GM10847 (cell line): ENCODE measurements around the gene ADAMTS17.

ENCODE experiments used
- POLR2A ChIP-seq: IDR thresholded peaks from 2 replicates; pipeline ENCODE4 v1.6.1; 2011; ENCODE audit not compliant: insufficient read length; ENCODE audit errors: extremely low read depth

Gene ADAMTS17

DNA sequence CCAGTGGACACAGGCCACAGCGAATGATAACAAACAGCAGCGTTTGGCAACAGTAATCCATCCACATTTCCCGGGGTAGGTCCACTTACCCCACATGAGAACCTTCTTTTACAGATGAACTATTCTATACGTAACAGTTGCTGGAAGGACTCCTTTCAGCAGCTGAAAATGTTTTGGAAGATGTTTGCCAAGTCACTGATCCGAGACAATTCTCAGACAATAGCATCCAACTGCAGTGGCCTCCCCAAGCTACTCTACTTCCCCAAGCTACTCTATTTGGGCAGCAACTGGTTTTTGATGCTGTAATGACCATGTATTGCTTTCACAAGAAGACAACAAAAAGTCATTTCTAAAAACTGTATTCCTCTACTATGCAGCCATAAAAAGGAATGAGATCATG, 87.5 kb downstream of the ADAMTS17 start:
- TF ChIP-seq POLR2A = no peak

DNA sequence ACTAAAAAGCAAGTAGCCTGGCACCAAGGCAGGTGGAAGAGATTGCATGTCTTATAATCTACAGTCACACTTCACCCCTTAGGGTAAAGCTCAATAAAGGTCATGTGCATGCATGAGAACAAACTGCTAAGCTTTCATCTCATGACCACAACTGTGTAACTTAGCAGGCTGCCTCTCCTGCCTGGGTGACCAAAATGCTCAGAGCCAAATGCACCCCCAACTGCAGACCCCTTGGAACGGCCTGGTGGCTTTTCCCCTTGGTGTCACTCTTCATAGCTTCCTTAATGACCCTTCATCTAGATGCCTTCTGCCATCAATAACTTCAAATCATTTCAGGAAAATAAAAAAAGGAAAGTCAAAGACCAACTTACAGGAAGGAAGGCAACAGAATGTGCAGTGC, 88.1 kb downstream of the ADAMTS17 start:
- no peak for TF ChIP-seq POLR2A

DNA sequence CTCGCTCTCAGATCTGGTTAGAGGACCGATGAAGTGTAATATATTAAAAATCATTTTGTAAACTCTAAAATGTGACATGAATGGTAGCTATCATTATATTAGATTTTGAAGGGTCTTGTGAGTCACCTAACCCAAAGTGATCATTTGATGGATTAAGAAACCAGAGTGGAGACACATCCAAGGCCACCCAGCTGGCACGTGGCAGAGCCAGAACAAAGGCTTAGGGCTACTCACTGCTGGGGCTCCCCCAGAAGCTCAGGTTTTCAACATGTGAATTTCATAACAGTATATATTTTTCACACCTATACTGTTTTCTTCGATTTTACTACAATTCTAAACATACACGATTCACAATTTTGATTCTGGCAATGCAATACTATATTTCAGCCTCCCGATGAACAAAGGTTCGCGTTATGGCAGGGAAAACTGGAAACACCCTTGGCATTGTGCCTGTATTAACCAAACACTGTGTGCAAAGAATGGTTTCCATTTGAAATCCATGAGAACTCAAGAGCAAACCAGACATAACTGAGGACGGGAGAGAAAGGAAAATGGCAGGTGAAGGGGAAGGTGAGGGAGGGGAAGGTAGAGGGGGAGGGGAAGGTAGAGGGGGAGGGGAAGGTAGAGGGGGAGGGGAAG, 88.9 kb downstream of the ADAMTS17 start:
- TF ChIP-seq POLR2A = no peak

DNA sequence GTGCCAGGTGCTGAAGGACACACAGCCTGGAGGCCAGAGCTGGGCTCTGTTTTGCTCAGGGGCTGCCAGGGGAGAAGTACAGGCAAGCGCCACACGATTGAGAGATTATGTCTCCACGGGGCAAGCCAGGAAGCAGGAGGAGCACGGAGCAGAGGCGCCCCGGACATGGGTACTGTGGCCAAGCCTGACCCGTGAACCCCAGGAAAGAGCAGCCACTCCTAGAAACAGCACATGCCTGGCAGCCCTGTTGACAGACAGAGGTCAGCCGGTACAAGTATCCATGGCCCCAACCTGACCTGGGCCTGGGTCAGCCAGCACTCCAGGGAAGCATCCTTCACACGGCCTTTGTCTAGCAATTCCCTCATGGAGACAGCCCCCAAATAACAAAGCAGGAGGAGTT, 89.4 kb downstream of the ADAMTS17 start:
- TF ChIP-seq POLR2A = no peak

DNA sequence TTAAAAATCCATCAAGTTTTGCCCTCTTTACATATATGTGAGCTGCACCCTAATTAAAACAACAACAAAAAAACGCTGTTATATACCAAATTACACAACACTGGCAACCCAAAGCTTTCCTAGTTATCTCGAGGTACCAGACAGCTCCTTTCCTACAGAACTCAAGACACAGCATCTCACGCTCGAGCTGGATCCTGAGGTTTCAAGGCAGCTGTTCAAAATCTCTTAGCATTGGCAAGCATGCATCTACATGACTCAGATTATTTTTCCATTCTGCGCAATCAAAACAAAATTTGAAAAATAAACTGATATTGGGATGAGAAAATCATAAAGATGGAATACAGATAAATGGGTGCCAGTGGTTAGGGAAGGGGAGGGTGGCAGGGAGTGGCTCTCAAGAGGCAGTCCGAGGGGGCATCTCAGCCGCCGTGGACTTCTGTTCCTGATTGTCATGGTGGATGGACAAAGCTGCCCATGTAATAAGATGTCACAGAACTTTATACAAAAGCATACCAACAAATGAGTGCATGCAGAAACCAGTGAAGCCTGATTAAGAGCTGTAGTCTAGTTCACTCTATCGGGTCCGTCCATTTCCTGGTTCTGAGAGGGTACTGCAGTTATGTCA, 91.5 kb downstream of the ADAMTS17 start:
- TF ChIP-seq POLR2A = no peak

DNA sequence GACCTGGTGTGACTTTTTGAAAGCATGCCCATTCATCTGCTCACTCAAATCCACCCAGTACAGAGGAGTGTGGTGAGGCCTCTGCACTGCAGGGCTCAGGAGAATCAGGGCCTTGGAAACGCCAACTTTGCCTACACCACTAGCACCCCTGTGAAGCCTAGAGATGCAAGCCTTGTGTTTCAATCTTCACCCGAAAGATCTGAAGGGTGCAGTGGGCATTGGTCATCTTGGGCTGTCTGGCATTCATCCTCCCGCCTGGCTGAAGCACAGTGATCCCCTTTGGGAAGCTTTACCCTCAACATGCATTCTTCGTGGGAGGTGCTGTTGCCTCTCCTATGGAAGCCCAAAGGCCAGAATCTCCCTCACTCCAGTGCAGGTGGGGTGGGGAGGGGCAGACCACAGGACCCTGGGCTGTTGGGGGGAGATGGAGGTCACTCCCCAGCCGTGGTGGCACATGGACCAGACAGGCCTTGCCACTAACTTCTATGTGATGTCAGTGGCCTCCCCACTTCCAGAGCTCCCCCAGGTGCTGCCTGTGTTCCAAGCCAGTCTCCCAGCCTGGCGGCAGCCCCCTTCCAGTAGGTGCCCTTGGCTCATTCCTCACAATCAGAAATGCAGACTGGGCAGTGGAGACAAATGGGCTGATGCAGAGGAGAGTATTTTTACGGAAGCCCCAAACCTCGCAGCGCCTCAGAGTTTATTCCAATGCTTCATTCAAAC, 92.5 kb downstream of the ADAMTS17 start:
- TF ChIP-seq POLR2A = no peak

DNA sequence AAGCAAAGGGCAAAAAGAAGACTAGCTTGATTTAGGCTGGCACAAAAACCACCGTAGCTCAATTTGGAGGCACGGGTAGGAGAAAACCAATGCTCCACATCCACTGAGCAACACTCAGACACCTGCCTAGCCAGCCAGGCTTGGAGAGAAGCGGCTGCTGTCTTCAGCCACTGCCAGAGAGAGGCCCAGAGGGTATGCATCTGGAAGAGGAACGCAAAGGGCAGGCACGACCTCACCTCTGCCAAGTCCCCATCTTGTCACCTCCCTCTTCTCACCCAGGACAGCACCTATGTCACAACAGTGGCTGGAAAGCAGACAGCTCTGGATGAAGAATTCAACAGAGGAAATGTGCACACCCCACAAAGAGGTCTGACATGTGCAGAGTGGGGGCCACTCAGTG, 93.5 kb downstream of the ADAMTS17 start:
- no peak for TF ChIP-seq POLR2A

DNA sequence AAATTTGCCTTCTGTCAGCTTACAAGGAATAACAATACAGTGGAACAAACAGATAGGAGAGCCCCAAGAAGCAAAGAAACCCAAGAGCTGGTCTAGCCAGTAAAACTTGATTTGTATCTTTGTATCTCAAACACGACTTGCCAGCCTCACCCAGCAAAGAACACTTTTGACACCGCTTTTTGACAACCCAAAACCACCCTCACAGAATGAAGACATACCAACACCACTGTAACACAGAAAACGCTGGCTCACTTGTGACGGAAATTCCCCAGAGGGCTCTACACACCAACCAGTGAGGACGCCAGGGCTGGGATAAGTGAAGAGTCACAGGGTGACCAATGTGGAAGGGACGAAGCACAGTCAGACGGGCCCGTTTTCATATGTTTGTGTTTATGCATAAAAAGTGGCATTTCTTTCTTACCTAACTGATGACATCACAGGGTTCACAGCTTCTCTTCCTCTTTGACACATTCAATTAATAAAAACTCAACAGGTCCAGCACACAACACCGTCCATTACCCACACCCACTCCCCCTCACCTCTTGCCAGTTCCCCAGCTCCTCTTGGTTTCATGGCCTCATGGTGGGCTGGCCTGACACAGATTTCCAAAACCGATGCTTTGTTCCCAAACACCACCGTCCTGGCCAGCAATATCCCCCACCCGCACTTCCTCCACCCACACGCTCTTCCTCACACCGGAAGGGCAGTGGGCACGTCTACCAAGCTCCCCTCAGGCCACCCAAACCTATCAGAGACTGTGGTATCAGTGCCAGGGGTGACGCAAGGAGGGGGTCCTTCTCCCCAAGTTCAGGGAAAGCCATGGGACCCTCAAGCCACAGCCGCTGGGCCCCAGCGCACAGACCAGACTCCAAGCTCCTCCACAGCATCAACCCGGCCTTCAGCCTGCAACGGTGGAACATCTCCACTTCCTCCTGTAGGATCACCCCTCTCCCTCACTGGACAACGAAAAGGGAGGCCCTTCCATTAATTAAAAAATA, 94.2 kb downstream of the ADAMTS17 start:
- no peak for TF ChIP-seq POLR2A

DNA sequence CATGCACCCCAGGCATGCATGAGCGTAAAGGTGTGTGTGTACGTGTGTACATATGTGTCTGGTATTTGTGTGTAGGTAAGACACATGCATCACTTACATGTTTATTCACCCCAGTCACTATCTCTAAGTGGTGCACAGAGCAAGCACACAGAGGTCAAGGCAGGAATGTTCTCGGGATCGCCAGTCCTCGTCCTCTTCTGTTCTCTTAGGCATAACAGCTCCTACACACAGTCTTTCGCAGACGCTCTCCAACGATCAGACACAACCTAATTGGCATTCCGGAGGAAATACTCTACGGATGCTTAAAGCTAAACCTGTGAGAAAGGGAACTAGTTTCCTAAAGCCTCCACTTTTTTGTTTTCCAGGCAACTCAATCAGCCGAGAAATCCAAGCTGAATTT, 95.9 kb downstream of the ADAMTS17 start:
- no peak for TF ChIP-seq POLR2A

DNA sequence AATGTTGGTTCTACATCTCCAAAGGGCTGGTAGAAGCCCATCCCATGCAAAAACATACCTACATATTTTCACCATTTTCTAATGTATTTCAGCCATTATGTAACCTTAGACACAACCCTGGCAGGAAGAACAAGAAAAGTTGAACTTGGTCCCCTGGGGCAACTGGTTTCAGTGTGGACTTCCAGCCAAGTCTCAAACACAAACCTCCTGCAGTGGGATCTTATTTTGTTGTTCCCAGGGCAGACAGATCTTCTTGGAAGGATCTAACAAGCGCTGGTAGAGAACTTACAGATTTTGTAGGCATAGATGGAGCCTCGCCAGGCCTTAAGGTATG, 96.3 kb downstream of the ADAMTS17 start:
- TF ChIP-seq POLR2A = no peak

DNA sequence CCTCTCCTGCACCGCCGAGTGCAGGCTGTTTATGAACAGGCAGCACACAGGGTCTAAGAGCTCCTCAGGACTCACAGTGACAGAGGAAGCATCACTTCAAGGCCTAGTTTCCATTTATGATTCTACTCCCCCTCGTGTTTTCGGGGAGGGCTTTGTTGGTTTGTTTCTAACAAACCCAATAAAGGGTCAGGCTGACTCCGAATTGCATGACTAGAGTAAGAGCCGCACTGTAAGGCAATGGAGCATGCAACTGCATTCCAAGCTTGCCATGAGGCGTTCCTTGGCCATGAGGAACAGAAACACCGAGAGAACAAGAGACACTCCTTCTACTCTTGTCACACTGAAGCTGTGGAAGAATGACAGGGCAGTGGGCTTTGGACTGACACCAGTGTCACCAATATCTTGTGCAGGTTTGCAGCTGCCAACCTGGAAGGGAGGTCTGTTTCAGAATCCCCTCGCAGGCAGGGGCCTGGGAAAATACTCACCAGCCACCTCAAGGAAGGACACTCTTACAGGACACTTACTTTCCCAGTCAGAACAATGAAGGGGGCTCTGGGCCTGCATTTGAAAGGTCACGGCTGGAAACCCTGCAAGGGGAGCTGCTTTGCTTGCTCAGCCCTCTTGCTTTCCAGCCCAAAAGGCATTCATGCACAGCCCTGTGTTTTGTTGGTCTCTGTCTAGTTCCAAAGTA, 96.8 kb downstream of the ADAMTS17 start:
- no peak for TF ChIP-seq POLR2A

DNA sequence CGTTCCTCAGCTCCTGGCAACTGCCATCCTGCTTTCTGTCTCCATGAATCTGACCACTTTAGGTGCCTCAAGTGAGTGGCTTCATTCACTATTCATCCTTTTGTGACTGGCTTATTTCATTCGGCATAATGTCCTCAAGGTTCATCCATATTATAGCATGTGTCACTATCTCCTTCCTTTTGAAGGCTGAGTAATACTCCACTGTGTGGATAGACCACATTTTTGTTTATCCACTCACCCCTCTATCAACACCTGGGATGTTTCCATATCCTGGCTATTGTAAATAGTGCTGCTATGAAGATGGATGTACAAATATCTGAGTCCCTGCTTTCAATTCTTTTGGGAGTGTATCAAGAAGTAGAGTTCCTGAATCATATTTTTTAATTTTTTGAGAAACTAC, 98.8 kb downstream of the ADAMTS17 start:
- TF ChIP-seq POLR2A = no peak

DNA sequence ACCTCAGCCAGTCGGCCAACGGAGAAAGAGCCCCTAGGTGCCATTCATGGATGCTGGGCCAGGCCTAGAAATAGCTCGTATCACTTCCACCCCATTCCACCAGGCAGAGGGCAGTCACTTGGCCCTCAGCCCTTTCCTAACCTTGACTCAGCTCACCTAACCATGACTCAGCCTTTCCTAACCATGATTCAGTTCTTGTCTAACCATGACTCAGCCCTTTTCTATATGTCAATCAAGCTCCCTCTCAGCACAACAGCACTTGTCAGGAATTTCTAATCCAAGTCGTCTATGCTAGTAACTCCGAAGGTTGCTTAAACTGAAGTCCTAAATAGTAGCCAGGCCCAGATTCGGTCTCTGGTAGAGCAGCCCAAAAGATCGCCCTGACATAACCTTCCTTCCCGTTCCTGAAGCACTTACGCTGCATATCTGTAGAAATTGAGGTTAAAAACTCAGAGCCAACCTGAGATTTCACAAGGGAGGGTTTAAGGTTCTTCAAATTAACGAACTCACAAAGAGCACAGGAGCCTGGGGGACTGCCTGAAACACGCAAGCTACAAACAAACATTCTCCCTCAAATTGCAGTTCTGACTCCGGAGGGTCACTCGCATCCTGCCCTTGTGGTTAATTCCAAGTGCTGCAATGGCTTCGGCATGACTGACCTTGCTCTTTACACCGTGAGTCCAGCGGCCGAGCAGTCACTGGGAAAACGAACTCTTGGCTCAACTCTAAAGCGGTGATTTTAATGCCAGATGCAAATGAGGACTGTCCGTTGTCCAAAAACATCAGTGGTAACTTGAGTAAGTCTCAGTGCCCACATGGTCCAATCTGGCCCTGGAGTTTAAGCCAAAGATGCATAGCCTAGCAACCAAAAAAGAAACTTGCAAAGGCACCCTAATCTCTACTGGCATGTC, 99.9 kb downstream of the ADAMTS17 start:
- TF ChIP-seq POLR2A = no peak
